Dermis microvascular lymphatic vessel endothelial cell (primary cell): ENCODE results near the gene FAAP20. TPM values are rescaled to one million over a fixed set of nuclear protein-coding genes. Genes with fewer than 3 reads are reported as not detected.

Experiments used
- total RNA-seq: library from RNA; depleted of rRNA; stranded (reverse); fragments of >200 nt; gene quantifications from 2 replicates; pipeline ENCODE4 v1.2.1, GENCODE V29; 2014

The FAAP20 gene
- total RNA-seq, 1 donor from 2014 or later, result 10.3 TPM

Other genes with a start within 250 kb of the FAAP20 start
- not detected in 2 replicates for gene CFAP74, start 191.0 kb downstream of the FAAP20 start, total RNA-seq
- gene GABRD, start 175.4 kb downstream of the FAAP20 start, total RNA-seq, result 0.51 and 1.0 TPM in 2 replicates
- gene PRKCZ, start 144.4 kb downstream of the FAAP20 start, total RNA-seq, result 23.8 and 24.0 TPM in 2 replicates
- 12.7 and 23.1 TPM in 2 replicates for gene SKI, start 33.5 kb upstream of the FAAP20 start, total RNA-seq
- 3.1 and 3.5 TPM in 2 replicates for gene MORN1, start 196.8 kb upstream of the FAAP20 start, total RNA-seq
- gene RER1, start 197.1 kb upstream of the FAAP20 start, total RNA-seq, result 44.5 and 47.2 TPM in 2 replicates
- gene PEX10, start 217.8 kb upstream of the FAAP20 start, total RNA-seq, result 24.9 and 37.3 TPM in 2 replicates